ENCODE measurements around the gene PRKAG1.

- TF ChIP-seq CTCF (conservative IDR thresholded peaks at IDR 0.05; ENCODE audit: low read depth, low read length) (no peak), EZH2 (IDR thresholded peaks at IDR 0.05; ENCODE audit: low read length, unreplicated experiment) (no peak), EZH2phosphoT487 (IDR thresholded peaks at IDR 0.05; ENCODE audit: borderline replicate concordance, low read length) (no peak)
These were observed 37.6 kb upstream of the PRKAG1 start for GRCh38 chr12:49055978-49056754.
